HepG2 (cell line): ENCODE measurements around the gene ITCH. TPM values are rescaled to one million over a fixed set of nuclear protein-coding genes. Genes with fewer than 3 reads are reported as not detected.
A peak's percentile ranks its signal among the peaks of the same experiment; 100 is the strongest.

Experiments used
- IRF2 ChIP-seq: IDR thresholded peaks from 2 replicates; pipeline ENCODE4 v1.6.1; 2018; ENCODE audit warnings: missing genetic modification reagents, missing compliant biosample characterization
- JUN ChIP-seq: sonication (generic); formaldehyde crosslinking; IDR thresholded peaks from 2 replicates; pipeline ENCODE4 v1.4.0; 2020; ENCODE audit warnings: mild to moderate bottlenecking, missing genetic modification reagents
- MIXL1 ChIP-seq: IDR thresholded peaks from 2 replicates; pipeline ENCODE4 v1.6.1; 2016
- MTF1 ChIP-seq: sonication (generic); formaldehyde crosslinking; IDR thresholded peaks from 2 replicates; pipeline ENCODE4 v1.5.0; 2020; ENCODE audit warnings: missing genetic modification reagents
- MXD3 ChIP-seq: IDR thresholded peaks from 2 replicates; pipeline ENCODE4 v1.6.1; 2016; ENCODE audit warnings: mild to moderate bottlenecking, missing biosample characterization, missing genetic modification reagents
- NCOA1 ChIP-seq: sonication (generic); formaldehyde crosslinking; IDR thresholded peaks from 2 replicates; pipeline ENCODE4 v1.9.0; 2021; ENCODE audit warnings: missing genetic modification reagents
- NFIC ChIP-seq: IDR thresholded peaks from 2 replicates; pipeline ENCODE4 v1.6.1; 2012; ENCODE audit warnings: mild to moderate bottlenecking, low read length, inconsistent platforms
- PRMT3 ChIP-seq: sonication (generic); formaldehyde crosslinking; IDR thresholded peaks from 2 replicates; pipeline ENCODE4 v1.8.1; 2022; ENCODE audit warnings: low read depth, mild to moderate bottlenecking, moderate library complexity, missing genetic modification reagents, borderline replicate concordance
- PRPF4 ChIP-seq: fragments of 200-400 bp; formaldehyde crosslinking; IDR thresholded peaks from 2 replicates; pipeline ENCODE4 v1.6.1; 2016; ENCODE audit warnings: low read length, low read depth; ENCODE audit not compliant: poor library complexity, severe bottlenecking
- SAP130 ChIP-seq: IDR thresholded peaks from 2 replicates; pipeline ENCODE4 v1.6.1; 2016; ENCODE audit warnings: low read depth
- SIN3A ChIP-seq: IDR thresholded peaks from 2 replicates; pipeline ENCODE4 v1.6.1; 2011; ENCODE audit warnings: low read depth, mild to moderate bottlenecking, control low read depth, low read length, borderline replicate concordance
- SMARCC2 ChIP-seq: fragments of 450-650 bp; IDR thresholded peaks from 2 replicates; pipeline ENCODE4 v1.6.1; 2017; ENCODE audit warnings: antibody characterized with exemption, mild to moderate bottlenecking
- SNRNP70 ChIP-seq: fragments of 200-400 bp; formaldehyde crosslinking; IDR thresholded peaks from 2 replicates; pipeline ENCODE4 v1.6.1; 2017; ENCODE audit warnings: mild to moderate bottlenecking, low read depth, low read length, moderate library complexity
- ZBTB10 ChIP-seq: sonication (generic); formaldehyde crosslinking; IDR thresholded peaks from 2 replicates; pipeline ENCODE4 v1.4.0; 2020; ENCODE audit warnings: missing genetic modification reagents, borderline replicate concordance
- ZNF136 ChIP-seq: sonication (generic); formaldehyde crosslinking; IDR thresholded peaks from 2 replicates; pipeline ENCODE4 v1.8.1; 2022; ENCODE audit warnings: low read depth, mild to moderate bottlenecking, moderate library complexity, missing genetic modification reagents
- ZNF256 ChIP-seq: sonication (generic); formaldehyde crosslinking; conservative IDR thresholded peaks from 2 replicates; pipeline ENCODE4 v1.4.0; 2020; ENCODE audit warnings: missing genetic modification reagents
- ZNF3 ChIP-seq: IDR thresholded peaks from 2 replicates; pipeline ENCODE4 v1.7.0; 2017; ENCODE audit warnings: inconsistent platforms
- ZNF430 ChIP-seq: sonication (generic); formaldehyde crosslinking; IDR thresholded peaks from 2 replicates; pipeline ENCODE4 v1.9.0; 2021; ENCODE audit warnings: mild to moderate bottlenecking, missing genetic modification reagents
- ZNF547 ChIP-seq: sonication (generic); formaldehyde crosslinking; IDR thresholded peaks from 2 replicates; pipeline ENCODE4 v1.5.1; 2020; ENCODE audit warnings: mild to moderate bottlenecking, missing genetic modification reagents
- polyA plus RNA-seq, 8 experiments: library from polyadenylated mRNA; depleted of rRNA in 3 of 8; stranded (reverse) in 7 of 8; unstranded in 1 of 8; fragments of >200 nt; fragmentation: Illumina TruSeq in 4 of 8; extraction: Trizol in 4 of 8; gene quantifications; 2 replicates each; pipeline versions ENCODE4 v1.2.1 to v1.2.3, GENCODE V29; 2011 to 2016; ENCODE audit warnings: low read depth in 4 of 8, missing spikeins in 1 of 8, mixed read lengths in 1 of 8; ENCODE audit not compliant: insufficient read depth in 1 of 8
- total RNA-seq, 5 experiments: library from RNA; depleted of rRNA; stranded (reverse); fragments of >200 nt; fragmentation: Illumina TruSeq; extraction: Trizol; gene quantifications; 2 replicates each; pipeline ENCODE4 v1.2.3, GENCODE V29; 2016; ENCODE audit warnings: low read depth in 1 of 5
- TF ChIP-seq, protein P1 (sequence below): sonication (generic); formaldehyde crosslinking; IDR thresholded peaks from 2 replicates; pipeline ENCODE4 v1.4.0; 2020; ENCODE audit warnings: missing genetic modification reagents, borderline replicate concordance
- TF ChIP-seq, protein P2 (sequence below): IDR thresholded peaks from 2 replicates; pipeline ENCODE4 v1.6.1; 2016; ENCODE audit warnings: low read depth, control low read depth
- TF ChIP-seq, protein P3 (sequence below): sonication (generic); formaldehyde crosslinking; IDR thresholded peaks from 2 replicates; pipeline ENCODE4 v1.4.0; 2020; ENCODE audit warnings: missing genetic modification reagents, borderline replicate concordance

ITCH gene
- total and polyA plus RNA-seq, 2 of the 13 experiments (the other 11 are each of a cell fraction or from before 2014, with no cell fraction given): 20.5 to 112 TPM

DNA sequence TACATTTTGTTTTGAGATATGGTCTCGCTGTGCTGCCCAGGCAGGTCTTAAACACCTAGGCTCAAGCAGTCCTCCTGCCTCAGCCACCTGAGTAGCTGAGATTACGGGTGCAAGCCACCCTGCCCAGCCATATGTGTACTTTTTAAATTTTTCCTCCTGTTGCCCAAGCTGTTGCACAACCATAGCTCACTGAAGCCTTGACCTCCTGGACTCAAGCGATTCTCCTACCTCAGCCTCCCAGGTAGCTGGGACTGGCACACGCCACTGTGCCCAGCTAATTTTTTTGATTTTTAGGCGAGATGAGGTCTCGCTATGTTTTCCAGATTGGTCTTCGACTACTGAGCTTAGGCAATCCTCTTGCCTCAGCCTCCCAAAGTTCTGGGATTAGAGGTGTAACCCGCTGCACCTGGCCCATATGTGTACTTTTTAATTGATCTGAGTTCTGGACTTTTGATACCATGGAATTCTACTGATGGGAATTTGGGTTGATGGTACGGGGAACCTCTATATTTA is 44.9 kb downstream of the ITCH start (continued):
- TF ChIP-seq, protein P1, sequence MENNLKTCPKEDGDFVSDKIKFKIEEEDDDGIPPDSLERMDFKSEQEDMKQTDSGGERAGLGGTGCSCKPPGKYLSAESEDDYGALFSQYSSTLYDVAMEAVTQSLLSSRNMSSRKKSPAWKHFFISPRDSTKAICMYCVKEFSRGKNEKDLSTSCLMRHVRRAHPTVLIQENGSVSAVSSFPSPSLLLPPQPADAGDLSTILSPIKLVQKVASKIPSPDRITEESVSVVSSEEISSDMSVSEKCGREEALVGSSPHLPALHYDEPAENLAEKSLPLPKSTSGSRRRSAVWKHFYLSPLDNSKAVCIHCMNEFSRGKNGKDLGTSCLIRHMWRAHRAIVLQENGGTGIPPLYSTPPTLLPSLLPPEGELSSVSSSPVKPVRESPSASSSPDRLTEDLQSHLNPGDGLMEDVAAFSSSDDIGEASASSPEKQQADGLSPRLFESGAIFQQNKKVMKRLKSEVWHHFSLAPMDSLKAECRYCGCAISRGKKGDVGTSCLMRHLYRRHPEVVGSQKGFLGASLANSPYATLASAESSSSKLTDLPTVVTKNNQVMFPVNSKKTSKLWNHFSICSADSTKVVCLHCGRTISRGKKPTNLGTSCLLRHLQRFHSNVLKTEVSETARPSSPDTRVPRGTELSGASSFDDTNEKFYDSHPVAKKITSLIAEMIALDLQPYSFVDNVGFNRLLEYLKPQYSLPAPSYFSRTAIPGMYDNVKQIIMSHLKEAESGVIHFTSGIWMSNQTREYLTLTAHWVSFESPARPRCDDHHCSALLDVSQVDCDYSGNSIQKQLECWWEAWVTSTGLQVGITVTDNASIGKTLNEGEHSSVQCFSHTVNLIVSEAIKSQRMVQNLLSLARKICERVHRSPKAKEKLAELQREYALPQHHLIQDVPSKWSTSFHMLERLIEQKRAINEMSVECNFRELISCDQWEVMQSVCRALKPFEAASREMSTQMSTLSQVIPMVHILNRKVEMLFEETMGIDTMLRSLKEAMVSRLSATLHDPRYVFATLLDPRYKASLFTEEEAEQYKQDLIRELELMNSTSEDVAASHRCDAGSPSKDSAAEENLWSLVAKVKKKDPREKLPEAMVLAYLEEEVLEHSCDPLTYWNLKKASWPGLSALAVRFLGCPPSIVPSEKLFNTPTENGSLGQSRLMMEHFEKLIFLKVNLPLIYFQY (CRISPR knock-in tag): peak; percentile 90
- peak; percentile 42; the same call in 1 of the 2 replicates for TF ChIP-seq MXD3 (CRISPR knock-in tag)
- TF ChIP-seq PRPF4: no peak
- TF ChIP-seq, protein P2, sequence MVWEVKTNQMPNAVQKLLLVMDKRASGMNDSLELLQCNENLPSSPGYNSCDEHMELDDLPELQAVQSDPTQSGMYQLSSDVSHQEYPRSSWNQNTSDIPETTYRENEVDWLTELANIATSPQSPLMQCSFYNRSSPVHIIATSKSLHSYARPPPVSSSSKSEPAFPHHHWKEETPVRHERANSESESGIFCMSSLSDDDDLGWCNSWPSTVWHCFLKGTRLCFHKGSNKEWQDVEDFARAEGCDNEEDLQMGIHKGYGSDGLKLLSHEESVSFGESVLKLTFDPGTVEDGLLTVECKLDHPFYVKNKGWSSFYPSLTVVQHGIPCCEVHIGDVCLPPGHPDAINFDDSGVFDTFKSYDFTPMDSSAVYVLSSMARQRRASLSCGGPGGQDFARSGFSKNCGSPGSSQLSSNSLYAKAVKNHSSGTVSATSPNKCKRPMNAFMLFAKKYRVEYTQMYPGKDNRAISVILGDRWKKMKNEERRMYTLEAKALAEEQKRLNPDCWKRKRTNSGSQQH (CRISPR knock-in tag): peak; percentile 63; the same call in 1 of the 2 replicates
- no peak for TF ChIP-seq SNRNP70
- TF ChIP-seq ZNF136: peak; percentile 21; the same call in 1 of the 2 replicates
- peak; percentile 86 for TF ChIP-seq ZNF430 (CRISPR knock-in tag)
- peak; percentile 94 for TF ChIP-seq SAP130 (CRISPR knock-in tag)
- TF ChIP-seq PRMT3: no peak
- TF ChIP-seq ZNF547: peak; percentile 73
- 0 out of 2 replicates have a peak, but pooled peaks have one; percentile 61 for TF ChIP-seq ZNF3
- TF ChIP-seq ZNF256 (CRISPR knock-in tag): peak; percentile 96
- peak; percentile 69; the same call in 1 of the 2 replicates for TF ChIP-seq NFIC
- peak; percentile 95 for TF ChIP-seq MIXL1 (CRISPR knock-in tag)
- peak; percentile 90 for TF ChIP-seq IRF2
- peak; percentile 60; the same call in 1 of the 2 replicates for TF ChIP-seq JUN (CRISPR knock-in tag)
- peak; percentile 84; the same call in 1 of the 2 replicates for TF ChIP-seq SMARCC2
- TF ChIP-seq ZBTB10 (CRISPR knock-in tag): 0 out of 2 replicates have a peak, but pooled peaks have one; percentile 68
- TF ChIP-seq NCOA1 (CRISPR knock-in tag): peak; percentile 96
- no peak for TF ChIP-seq SIN3A
- TF ChIP-seq, protein P3, sequence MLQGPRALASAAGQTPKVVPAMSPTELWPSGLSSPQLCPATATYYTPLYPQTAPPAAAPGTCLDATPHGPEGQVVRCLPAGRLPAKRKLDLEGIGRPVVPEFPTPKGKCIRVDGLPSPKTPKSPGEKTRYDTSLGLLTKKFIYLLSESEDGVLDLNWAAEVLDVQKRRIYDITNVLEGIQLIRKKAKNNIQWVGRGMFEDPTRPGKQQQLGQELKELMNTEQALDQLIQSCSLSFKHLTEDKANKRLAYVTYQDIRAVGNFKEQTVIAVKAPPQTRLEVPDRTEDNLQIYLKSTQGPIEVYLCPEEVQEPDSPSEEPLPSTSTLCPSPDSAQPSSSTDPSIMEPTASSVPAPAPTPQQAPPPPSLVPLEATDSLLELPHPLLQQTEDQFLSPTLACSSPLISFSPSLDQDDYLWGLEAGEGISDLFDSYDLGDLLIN (CRISPR knock-in tag): peak; percentile 88; the same call in 1 of the 2 replicates
- no peak for TF ChIP-seq MTF1 (CRISPR knock-in tag)
